A673 (cell line): Measurements from ENCODE around the gene HS6ST3.

Experiments
- EZH2 ChIP-seq: fragments of 200-600 bp; sonication (generic); IDR thresholded peaks from 2 replicates; pipeline ENCODE4 v1.6.1; 2017; ENCODE audit warnings: borderline replicate concordance, low read depth, mild to moderate bottlenecking, mixed read lengths, antibody characterized with exemption, low read length; ENCODE audit not compliant: poor library complexity, severe bottlenecking
- TF ChIP-seq, protein P1 (sequence below): fragments of 300-800, 200-600 bp; sonication (generic); conservative IDR thresholded peaks from 2 replicates; pipeline ENCODE4 v1.5.1; 2017; ENCODE audit warnings: low read depth, mild to moderate bottlenecking, antibody characterized with exemption, low read length, moderate library complexity, mixed read lengths

- TF ChIP-seq, protein P1, sequence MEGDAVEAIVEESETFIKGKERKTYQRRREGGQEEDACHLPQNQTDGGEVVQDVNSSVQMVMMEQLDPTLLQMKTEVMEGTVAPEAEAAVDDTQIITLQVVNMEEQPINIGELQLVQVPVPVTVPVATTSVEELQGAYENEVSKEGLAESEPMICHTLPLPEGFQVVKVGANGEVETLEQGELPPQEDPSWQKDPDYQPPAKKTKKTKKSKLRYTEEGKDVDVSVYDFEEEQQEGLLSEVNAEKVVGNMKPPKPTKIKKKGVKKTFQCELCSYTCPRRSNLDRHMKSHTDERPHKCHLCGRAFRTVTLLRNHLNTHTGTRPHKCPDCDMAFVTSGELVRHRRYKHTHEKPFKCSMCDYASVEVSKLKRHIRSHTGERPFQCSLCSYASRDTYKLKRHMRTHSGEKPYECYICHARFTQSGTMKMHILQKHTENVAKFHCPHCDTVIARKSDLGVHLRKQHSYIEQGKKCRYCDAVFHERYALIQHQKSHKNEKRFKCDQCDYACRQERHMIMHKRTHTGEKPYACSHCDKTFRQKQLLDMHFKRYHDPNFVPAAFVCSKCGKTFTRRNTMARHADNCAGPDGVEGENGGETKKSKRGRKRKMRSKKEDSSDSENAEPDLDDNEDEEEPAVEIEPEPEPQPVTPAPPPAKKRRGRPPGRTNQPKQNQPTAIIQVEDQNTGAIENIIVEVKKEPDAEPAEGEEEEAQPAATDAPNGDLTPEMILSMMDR, result no peak
- no peak for TF ChIP-seq EZH2
Measured at GRCh38 chr13:96391606-96392005, 301.7 kb downstream of the HS6ST3 start.
